PC-3 (cell line): Measurements from ENCODE around the gene KCNJ10.

Experiments
- CTCF ChIP-seq: fragments of 300-600 bp; sonication (generic); conservative IDR thresholded peaks from 2 replicates; pipeline ENCODE4 v1.5.1; 2017; ENCODE audit warnings: antibody characterized with exemption, low read depth, mild to moderate bottlenecking, low read length
- EZH2 ChIP-seq: fragments of 300-600 bp; sonication (generic); IDR thresholded peaks from one replicate; pipeline ENCODE4 v1.6.1; 2017; ENCODE audit warnings: antibody characterized with exemption, mild to moderate bottlenecking, low read length; ENCODE audit not compliant: unreplicated experiment

- no peak for TF ChIP-seq CTCF
- no peak for TF ChIP-seq EZH2
These were observed 80.0 kb downstream of the KCNJ10 start for GRCh38 chr1:159990005-159990404.
